Kidney (tissue), 14 donors: ENCODE results near the gene ARMC10. TPM values are rescaled to one million over a fixed set of nuclear protein-coding genes. Genes with fewer than 3 reads are reported as not detected.
"Not testable (repeated sequence)": the region's sequence is repeated elsewhere in the genome, so short reads cannot be mapped to it uniquely, and the experiment has no call there.

Source experiments
- DNase-seq, 5 donors: peaks; one replicate each; pipeline ENCODE4 v3.0.0-alpha.2; 2013 to 2020
- FAIRE-seq: peaks from 2 replicates; lab custom pipeline; 2012; peaks lifted over from hg19 to GRCh38; lab: Jason Lieb, UNC
- H3K27ac ChIP-seq, 2 donors: one replicate each; pipeline ENCODE4 v1.7.0; 2013; ENCODE audit warnings: low read depth in 2 of 2, low read length in 2 of 2, inconsistent platforms in 1 of 2
- H3K27me3 ChIP-seq: one replicate; pipeline ENCODE4 v1.7.1; 2013; ENCODE audit warnings: low read length, inconsistent platforms; ENCODE audit not compliant: control insufficient read depth, insufficient read depth
- H3K36me3 ChIP-seq, 3 donors: one replicate each; pipeline versions ENCODE4 v1.7.0 to v1.7.1; 2013; ENCODE audit warnings: low read length in 3 of 3, control low read depth in 1 of 3, inconsistent platforms in 1 of 3; ENCODE audit not compliant: insufficient read depth in 3 of 3, control insufficient read depth in 2 of 3
- H3K4me1 ChIP-seq, 3 donors: one replicate each; pipeline versions ENCODE4 v1.7.0 to v1.7.1; 2013; ENCODE audit warnings: low read length in 3 of 3, inconsistent platforms in 1 of 3, low read depth in 1 of 3; ENCODE audit not compliant: control insufficient read depth in 2 of 3, insufficient read depth in 2 of 3
- H3K4me3 ChIP-seq, 3 donors: one replicate each; pipeline versions ENCODE4 v1.7.0 to v1.8.1; 2013; ENCODE audit warnings: low read length in 3 of 3, control low read depth in 1 of 3, inconsistent platforms in 1 of 3
- H3K9ac ChIP-seq, 3 donors: one replicate each; pipeline versions ENCODE4 v1.7.0 to v1.7.1; 2013; ENCODE audit warnings: low read length in 3 of 3, control low read depth in 1 of 3, inconsistent platforms in 1 of 3
- H3K9me3 ChIP-seq, 3 donors: one replicate each; pipeline versions ENCODE4 v1.7.0 to v1.7.1; 2013; ENCODE audit warnings: low read length in 3 of 3, control low read depth in 1 of 3, inconsistent platforms in 1 of 3; ENCODE audit not compliant: control insufficient read depth in 2 of 3, insufficient read depth in 1 of 3
- intact Hi-C: fragments of 100-400 bp; cut with DNase I; formaldehyde crosslinking; loops from one replicate; pipeline ENCODE4 v1.11.1; 2022
- polyA plus RNA-seq: library from polyadenylated mRNA; stranded (reverse); fragments of 350-450 nt; fragmentation: Illumina TruSeq; extraction: RNeasy Lipid Tissue Mini Kit (QIAGEN cat#74804); gene quantifications from one replicate; pipeline ENCODE4 v1.2.3, GENCODE V29; 2014; ENCODE audit warnings: low read depth, low replicate concordance; ENCODE audit not compliant: insufficient read depth
- total RNA-seq: library from RNA; stranded (reverse); fragmentation: NEBNext Ultra II Directional; extraction: Animal tissue kit (Norgen Biotek cat#: 25700); gene quantifications from one replicate; pipeline ENCODE4 v1.2.1, GENCODE V29; 2021
- TF ChIP-seq, protein P1 (sequence below): IDR thresholded peaks from 3 replicates; pipeline ENCODE4 v1.5.1; 2012; ENCODE audit warnings: mild to moderate bottlenecking, moderate library complexity, borderline replicate concordance; ENCODE audit not compliant: insufficient read depth; ENCODE audit errors: extremely low read depth
- donor health status: control.
- donor health status: control.
- donor health status: control.
- donor health status: control.
- donor health status: control.
- donor health status: DM: yes; HTN: yes; CAD: no.
- donor health status: Normal renal cell carcinoma (clear cell type).

Gene ARMC10
- total and polyA plus RNA-seq, 2 donors from 2014 or later = 31.5 to 40.7 TPM

DNA sequence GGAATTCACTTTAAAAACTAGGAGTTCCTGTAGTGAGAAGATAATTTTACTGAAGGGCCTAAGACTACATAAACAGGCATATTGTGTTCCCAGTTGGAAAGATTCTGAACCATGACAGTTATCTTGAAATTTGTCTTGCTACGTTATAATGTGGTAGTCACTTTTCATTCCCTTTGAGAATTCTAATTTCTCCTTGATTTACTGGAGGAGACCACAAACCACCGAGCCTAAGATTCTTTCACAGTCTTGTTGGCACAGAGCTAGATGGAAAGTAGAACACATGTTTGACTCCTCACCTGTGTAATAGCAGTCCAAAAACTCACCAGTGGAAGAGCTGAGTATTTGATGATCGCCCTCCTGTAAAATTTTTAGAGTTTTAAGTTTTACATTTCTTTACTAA is 4.9 kb downstream of the ARMC10 start:
- Histone ChIP-seq H3K4me1 (no peaks in the 10 kb centered on the region), H3K9me3 (no peaks in the 10 kb centered on the region), H3K4me3 (no peak overlapping the region), H3K9ac (no peak overlapping the region), H3K36me3 (peaks cover 0 to 11% (median 5%) of the 10 kb centered on the region in 3 donors), H3K27me3 (no peaks in the 10 kb centered on the region), H3K27ac (no peak overlapping the region)
- FAIRE-seq (no peak), DNase-seq (no peak)
- intact Hi-C loops = no loop called here
- TF ChIP-seq, protein P1, sequence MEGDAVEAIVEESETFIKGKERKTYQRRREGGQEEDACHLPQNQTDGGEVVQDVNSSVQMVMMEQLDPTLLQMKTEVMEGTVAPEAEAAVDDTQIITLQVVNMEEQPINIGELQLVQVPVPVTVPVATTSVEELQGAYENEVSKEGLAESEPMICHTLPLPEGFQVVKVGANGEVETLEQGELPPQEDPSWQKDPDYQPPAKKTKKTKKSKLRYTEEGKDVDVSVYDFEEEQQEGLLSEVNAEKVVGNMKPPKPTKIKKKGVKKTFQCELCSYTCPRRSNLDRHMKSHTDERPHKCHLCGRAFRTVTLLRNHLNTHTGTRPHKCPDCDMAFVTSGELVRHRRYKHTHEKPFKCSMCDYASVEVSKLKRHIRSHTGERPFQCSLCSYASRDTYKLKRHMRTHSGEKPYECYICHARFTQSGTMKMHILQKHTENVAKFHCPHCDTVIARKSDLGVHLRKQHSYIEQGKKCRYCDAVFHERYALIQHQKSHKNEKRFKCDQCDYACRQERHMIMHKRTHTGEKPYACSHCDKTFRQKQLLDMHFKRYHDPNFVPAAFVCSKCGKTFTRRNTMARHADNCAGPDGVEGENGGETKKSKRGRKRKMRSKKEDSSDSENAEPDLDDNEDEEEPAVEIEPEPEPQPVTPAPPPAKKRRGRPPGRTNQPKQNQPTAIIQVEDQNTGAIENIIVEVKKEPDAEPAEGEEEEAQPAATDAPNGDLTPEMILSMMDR = no peak

GRCh38 chr7:103080923-103081322 is 6.0 kb downstream of the ARMC10 start:
- H3K4me3 ChIP-seq = no peak overlapping the region
- TF ChIP-seq, protein P1 = no peak
- no peaks in the 10 kb centered on the region for H3K4me1 ChIP-seq
- peaks cover 0 to 18% (median 5%) of the 10 kb centered on the region in 3 donors for H3K36me3 ChIP-seq
- intact Hi-C loops = no loop called here
- no peak for DNase-seq
- H3K9me3 ChIP-seq = no peaks in the 10 kb centered on the region
- no peak overlapping the region for H3K9ac ChIP-seq
- no peaks in the 10 kb centered on the region for H3K27me3 ChIP-seq
- no peak for FAIRE-seq
- no peak overlapping the region for H3K27ac ChIP-seq

GRCh38 chr7:103082497-103082896 is 7.6 kb downstream of the ARMC10 start:
- intact Hi-C loops = no loop called here
- peaks cover 0 to 19% (median 8%) of the 10 kb centered on the region in 3 donors for H3K36me3 ChIP-seq
- H3K4me1 ChIP-seq = no peaks in the 10 kb centered on the region
- no peaks in the 10 kb centered on the region for H3K27me3 ChIP-seq
- H3K9me3 ChIP-seq = no peaks in the 10 kb centered on the region
- H3K9ac ChIP-seq = no peak overlapping the region
- DNase-seq = no peak
- H3K27ac ChIP-seq = no peak overlapping the region
- FAIRE-seq = no peak
- TF ChIP-seq, protein P1 = no peak
- H3K4me3 ChIP-seq = no peak overlapping the region

GRCh38 chr7:103083210-103083609 is 8.3 kb downstream of the ARMC10 start:
- no peak overlapping the region for H3K4me3 ChIP-seq
- no peak overlapping the region for H3K27ac ChIP-seq
- DNase-seq = no peak
- peaks cover 0 to 19% (median 8%) of the 10 kb centered on the region in 3 donors for H3K36me3 ChIP-seq
- TF ChIP-seq, protein P1 = no peak
- no peaks in the 10 kb centered on the region for H3K9me3 ChIP-seq
- H3K9ac ChIP-seq = no peak overlapping the region
- H3K27me3 ChIP-seq = no peaks in the 10 kb centered on the region
- no peaks in the 10 kb centered on the region for H3K4me1 ChIP-seq
- intact Hi-C loops = no loop called here
- FAIRE-seq = no peak

DNA sequence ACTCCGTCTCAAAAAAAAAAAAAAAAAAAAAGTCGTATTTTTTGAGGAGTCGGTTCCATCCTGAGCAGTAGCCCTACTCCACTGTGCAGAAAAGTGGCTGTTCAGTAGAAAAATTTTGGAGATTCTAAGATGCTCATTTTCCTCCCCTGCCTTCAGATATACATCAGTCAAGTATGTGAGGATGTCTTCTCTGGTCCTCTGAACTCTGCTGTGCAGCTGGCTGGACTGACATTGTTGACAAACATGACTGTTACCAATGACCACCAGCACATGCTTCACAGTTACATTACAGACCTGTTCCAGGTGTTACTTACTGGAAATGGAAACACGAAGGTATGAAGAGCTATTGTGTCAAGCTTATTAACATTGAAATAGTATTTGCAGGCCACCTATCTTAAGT is 17.4 kb downstream of the ARMC10 start:
- FAIRE-seq, H3K36me3 ChIP-seq, H3K27ac ChIP-seq, H3K4me3 ChIP-seq, H3K9ac ChIP-seq, intact Hi-C loops, H3K27me3 ChIP-seq, H3K9me3 ChIP-seq, DNase-seq, H3K4me1 ChIP-seq: not testable (repeated sequence)
